ENCODE data around the gene HDAC4.

HDAC4 gene

GRCh38 chr2:239145601-239146000 lies 255.2 kb downstream of the HDAC4 start:
- no peaks in the 10 kb centered on the region for H3K27me3 Mint-ChIP-seq
- DNase-seq (no peak), ATAC-seq (no peak)
- H3K4me3 Mint-ChIP-seq = no peak overlapping the region
- no peaks in the 10 kb centered on the region for H3K9me3 Mint-ChIP-seq
- H3K27ac Mint-ChIP-seq = no peak overlapping the region
- H3K4me1 Mint-ChIP-seq = no peaks in the 10 kb centered on the region
- peaks cover 9% of the 10 kb centered on the region for H3K36me3 Mint-ChIP-seq (ENCODE audit: low read depth)

DNA sequence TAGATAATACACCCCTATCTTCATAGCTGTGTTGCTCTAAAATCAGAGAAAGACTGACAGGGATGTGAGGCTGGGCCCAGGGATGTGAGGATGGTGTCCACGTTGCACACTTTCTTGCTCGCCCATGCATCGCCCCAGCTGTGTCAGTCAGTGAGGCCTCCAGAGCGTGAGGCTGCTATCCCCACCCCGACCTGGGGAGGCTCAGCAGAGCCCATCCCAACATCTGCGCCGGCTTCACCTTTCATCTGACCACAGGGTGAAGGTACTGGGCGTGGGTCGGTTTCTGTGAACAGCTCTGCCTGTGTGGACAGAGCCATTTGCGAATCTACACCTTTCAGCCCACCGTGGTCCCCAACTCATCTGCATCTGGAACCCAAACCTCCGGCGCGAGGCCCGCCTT lies 255.7 kb downstream of the HDAC4 start:
- Mint-ChIP-seq H3K4me3 (no peak overlapping the region), H3K36me3 (ENCODE audit: low read depth) (peaks cover 6% of the 10 kb centered on the region), H3K27me3 (no peaks in the 10 kb centered on the region), H3K4me1 (no peaks in the 10 kb centered on the region), H3K27ac (no peak overlapping the region), H3K9me3 (no peaks in the 10 kb centered on the region)
- DNase-seq (no peak), ATAC-seq (no peak)

GRCh38 chr2:239144713-239144999 lies 256.2 kb downstream of the HDAC4 start:
- DNase-seq (no peak), ATAC-seq (no peak)
- Mint-ChIP-seq H3K27ac (no peak overlapping the region), H3K4me3 (no peak overlapping the region), H3K4me1 (no peaks in the 10 kb centered on the region), H3K27me3 (no peaks in the 10 kb centered on the region), H3K36me3 (ENCODE audit: low read depth) (peaks cover 6% of the 10 kb centered on the region), H3K9me3 (no peaks in the 10 kb centered on the region)

- Mint-ChIP-seq H3K4me1 (no peaks in the 10 kb centered on the region), H3K9me3 (no peaks in the 10 kb centered on the region), H3K27me3 (no peaks in the 10 kb centered on the region), H3K36me3 (ENCODE audit: low read depth) (peaks cover 7% of the 10 kb centered on the region), H3K4me3 (no peak overlapping the region), H3K27ac (no peak overlapping the region)
- DNase-seq = peak; percentile 17
- ATAC-seq = no peak
These were observed 256.7 kb downstream of the HDAC4 start for GRCh38 chr2:239143858-239144712.

GRCh38 chr2:239142806-239143205 lies 258.0 kb downstream of the HDAC4 start:
- H3K27ac Mint-ChIP-seq = no peak overlapping the region
- H3K4me1 Mint-ChIP-seq = peaks cover 2% of the 10 kb centered on the region
- no peak for ATAC-seq
- H3K27me3 Mint-ChIP-seq = no peaks in the 10 kb centered on the region
- H3K4me3 Mint-ChIP-seq = no peak overlapping the region
- no peaks in the 10 kb centered on the region for H3K9me3 Mint-ChIP-seq
- DNase-seq = no peak
- peaks cover 8% of the 10 kb centered on the region for H3K36me3 Mint-ChIP-seq (ENCODE audit: low read depth)

DNA sequence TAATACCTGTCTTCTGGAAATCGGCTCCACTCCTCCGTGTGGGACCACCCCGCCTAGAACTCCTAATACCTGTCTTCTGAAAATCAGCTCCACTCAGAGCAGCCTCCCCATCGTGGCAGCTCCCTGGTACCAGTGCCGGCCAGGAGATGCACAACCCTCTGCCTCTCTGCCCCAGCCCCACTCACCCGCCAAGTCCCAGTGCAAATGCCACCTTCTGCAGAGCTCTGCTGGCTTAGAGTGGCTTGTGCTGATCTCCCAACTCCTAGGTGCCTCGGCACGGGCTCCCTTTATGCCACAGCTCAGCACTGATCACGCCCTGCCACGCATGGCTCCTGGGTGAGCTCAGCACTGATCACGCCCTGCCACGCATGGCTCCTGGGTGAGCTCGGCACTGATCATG lies 258.5 kb downstream of the HDAC4 start:
- no peak for ATAC-seq
- Mint-ChIP-seq H3K36me3 (ENCODE audit: low read depth) (peaks cover 10% of the 10 kb centered on the region), H3K9me3 (no peaks in the 10 kb centered on the region), H3K4me3 (no peak overlapping the region), H3K27me3 (no peaks in the 10 kb centered on the region), H3K4me1 (peaks cover 2% of the 10 kb centered on the region), H3K27ac (no peak overlapping the region)
- no peak for DNase-seq

GRCh38 chr2:239141021-239141760 lies 259.6 kb downstream of the HDAC4 start:
- H3K4me1 Mint-ChIP-seq = peaks cover 2% of the 10 kb centered on the region
- no peak overlapping the region for H3K4me3 Mint-ChIP-seq
- ATAC-seq (no peak), DNase-seq (no peak)
- H3K9me3 Mint-ChIP-seq = no peaks in the 10 kb centered on the region
- peaks cover 16% of the 10 kb centered on the region for H3K36me3 Mint-ChIP-seq (ENCODE audit: low read depth)
- no peak overlapping the region for H3K27ac Mint-ChIP-seq
- H3K27me3 Mint-ChIP-seq = no peaks in the 10 kb centered on the region

GRCh38 chr2:239140346-239141020 lies 260.3 kb downstream of the HDAC4 start:
- no peak for ATAC-seq
- H3K9me3 Mint-ChIP-seq = no peaks in the 10 kb centered on the region
- peaks cover 18% of the 10 kb centered on the region for H3K36me3 Mint-ChIP-seq (ENCODE audit: low read depth)
- peaks cover 2% of the 10 kb centered on the region for H3K4me1 Mint-ChIP-seq
- H3K27ac Mint-ChIP-seq = no peak overlapping the region
- H3K4me3 Mint-ChIP-seq = no peak overlapping the region
- no peaks in the 10 kb centered on the region for H3K27me3 Mint-ChIP-seq
- no peak for DNase-seq

GRCh38 chr2:239139566-239139965 lies 261.3 kb downstream of the HDAC4 start:
- no peaks in the 10 kb centered on the region for H3K27me3 Mint-ChIP-seq
- no peak overlapping the region for H3K27ac Mint-ChIP-seq
- H3K4me1 Mint-ChIP-seq = peaks cover 2% of the 10 kb centered on the region
- peaks cover 22% of the 10 kb centered on the region for H3K36me3 Mint-ChIP-seq (ENCODE audit: low read depth)
- ATAC-seq = no peak
- H3K9me3 Mint-ChIP-seq = no peaks in the 10 kb centered on the region
- no peak for DNase-seq
- no peak overlapping the region for H3K4me3 Mint-ChIP-seq

DNA sequence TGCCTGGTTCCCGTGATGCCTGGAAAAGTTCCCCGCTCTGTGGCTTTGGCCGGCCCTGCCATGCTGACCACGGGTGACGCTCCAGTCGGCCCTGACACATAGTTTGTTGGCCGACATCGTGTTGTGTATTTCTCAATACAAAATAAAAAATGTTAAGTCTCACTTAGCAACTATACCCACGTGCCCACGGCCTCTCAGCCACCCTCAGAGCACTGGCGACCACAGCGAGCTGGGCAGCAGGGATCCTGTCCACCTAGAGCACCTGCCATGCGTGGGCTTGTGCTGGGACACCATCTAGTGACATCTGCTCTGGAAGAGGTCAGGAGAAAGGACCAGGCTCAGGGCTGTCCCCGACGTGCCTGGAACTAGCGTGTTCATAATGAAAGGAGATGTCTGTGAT lies 261.7 kb downstream of the HDAC4 start:
- Mint-ChIP-seq H3K9me3 (no peaks in the 10 kb centered on the region), H3K27ac (no peak overlapping the region), H3K36me3 (ENCODE audit: low read depth) (peaks cover 23% of the 10 kb centered on the region), H3K4me1 (peaks cover 2% of the 10 kb centered on the region), H3K27me3 (no peaks in the 10 kb centered on the region), H3K4me3 (no peak overlapping the region)
- DNase-seq (no peak), ATAC-seq (no peak)

DNA sequence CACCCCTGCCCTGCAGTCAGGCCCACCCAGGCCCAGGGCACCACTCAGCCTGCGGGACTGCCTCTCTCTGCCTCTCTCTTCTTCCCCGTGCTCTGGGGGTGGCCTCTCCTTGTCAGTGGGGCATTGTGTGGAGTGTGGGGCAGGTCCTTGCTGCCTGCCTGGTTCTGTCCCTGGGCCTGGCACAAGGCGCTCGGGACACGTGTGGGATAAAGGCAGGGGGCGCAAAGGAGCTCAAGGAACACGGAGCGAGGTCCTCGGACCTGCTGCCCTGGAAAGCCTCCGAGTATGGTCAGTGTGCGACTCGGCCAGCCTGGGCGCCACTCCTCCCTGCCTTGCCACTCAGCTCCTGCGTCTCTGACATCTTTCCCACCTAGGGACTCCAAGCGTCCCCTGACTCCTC lies 262.2 kb downstream of the HDAC4 start:
- Mint-ChIP-seq H3K4me1 (peaks cover 2% of the 10 kb centered on the region), H3K9me3 (no peaks in the 10 kb centered on the region), H3K27ac (no peak overlapping the region), H3K36me3 (ENCODE audit: low read depth) (peaks cover 25% of the 10 kb centered on the region), H3K4me3 (no peak overlapping the region), H3K27me3 (no peaks in the 10 kb centered on the region)
- DNase-seq = no peak
- ATAC-seq = no peak

- Mint-ChIP-seq H3K27ac (no peak overlapping the region), H3K9me3 (no peaks in the 10 kb centered on the region), H3K4me3 (no peak overlapping the region), H3K27me3 (no peaks in the 10 kb centered on the region), H3K4me1 (peaks cover 2% of the 10 kb centered on the region), H3K36me3 (ENCODE audit: low read depth) (peaks cover 28% of the 10 kb centered on the region)
- no peak for ATAC-seq
- DNase-seq = no peak
These were observed 262.9 kb downstream of the HDAC4 start for GRCh38 chr2:239137898-239138283.

DNA sequence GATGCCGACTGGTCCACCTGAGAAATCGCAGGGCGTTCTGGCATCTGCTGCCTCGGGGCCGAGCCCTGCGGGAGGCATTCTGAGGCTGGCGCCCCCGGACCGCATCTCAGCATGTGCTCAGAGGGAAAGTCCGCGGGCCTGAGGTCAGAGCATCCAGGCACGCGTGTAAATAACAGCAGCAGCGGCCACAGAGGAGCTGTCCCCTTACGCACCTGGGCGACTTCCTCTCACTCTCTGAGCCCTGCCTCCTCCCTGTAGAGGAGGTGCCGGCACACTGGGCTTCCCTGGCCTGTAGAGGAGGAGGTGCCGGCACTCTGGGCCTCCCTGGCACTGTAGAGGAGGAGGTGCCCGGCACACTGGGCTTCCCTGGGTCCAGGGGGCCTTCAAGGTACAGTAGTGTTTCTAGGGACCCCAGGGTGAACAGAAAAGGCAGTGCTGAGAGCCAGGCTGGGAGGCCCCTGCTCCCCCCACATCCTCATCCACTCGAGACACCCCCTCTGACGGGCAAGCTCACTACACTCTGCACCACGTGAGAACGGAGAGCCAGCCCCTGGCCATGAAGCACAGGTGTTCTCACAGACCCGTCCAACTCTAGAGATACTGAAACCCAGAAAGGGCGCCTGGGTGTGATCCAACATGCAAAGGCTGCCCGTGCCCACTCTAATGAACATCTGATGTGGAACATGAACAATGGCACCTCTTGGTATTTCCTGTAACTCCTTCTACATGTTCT lies 263.5 kb downstream of the HDAC4 start:
- H3K36me3 Mint-ChIP-seq (ENCODE audit: low read depth) = peaks cover 34% of the 10 kb centered on the region
- ATAC-seq (no peak), DNase-seq (no peak)
- no peaks in the 10 kb centered on the region for H3K27me3 Mint-ChIP-seq
- no peak overlapping the region for H3K4me3 Mint-ChIP-seq
- H3K4me1 Mint-ChIP-seq = peaks cover 2% of the 10 kb centered on the region
- H3K9me3 Mint-ChIP-seq = no peaks in the 10 kb centered on the region
- H3K27ac Mint-ChIP-seq = no peak overlapping the region

GRCh38 chr2:239136762-239137161 lies 264.1 kb downstream of the HDAC4 start:
- ATAC-seq = no peak
- H3K4me1 Mint-ChIP-seq = peaks cover 2% of the 10 kb centered on the region
- H3K4me3 Mint-ChIP-seq = no peak overlapping the region
- no peaks in the 10 kb centered on the region for H3K27me3 Mint-ChIP-seq
- H3K36me3 Mint-ChIP-seq (ENCODE audit: low read depth) = peaks cover 34% of the 10 kb centered on the region
- H3K9me3 Mint-ChIP-seq = no peaks in the 10 kb centered on the region
- DNase-seq = no peak
- no peak overlapping the region for H3K27ac Mint-ChIP-seq

Measured in activated naive CD8-positive, alpha-beta T cell treated with anti-CD3 and anti-CD28 coated beads, Interleukin-2, amount 50 U/mL, for 24 hours (primary cell).